ENCODE measurements around the gene BMP6.

DNA sequence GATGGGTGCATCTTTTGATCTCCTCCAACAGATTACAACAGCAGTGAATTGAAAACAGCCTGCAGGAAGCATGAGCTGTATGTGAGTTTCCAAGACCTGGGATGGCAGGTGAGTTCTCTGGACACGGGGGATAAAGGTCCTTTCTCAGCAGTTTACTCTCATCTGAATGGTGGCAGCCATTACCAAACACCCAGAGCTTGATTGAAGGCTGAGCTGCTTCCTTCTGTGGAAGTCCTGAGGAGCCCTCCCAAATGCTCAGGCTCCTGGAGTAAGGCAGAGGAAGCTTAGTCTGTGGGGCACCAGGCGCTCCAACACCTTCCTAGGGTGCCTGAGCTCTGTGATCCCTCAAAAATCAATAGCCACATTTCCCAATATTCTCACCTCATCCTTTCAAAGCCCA, 153.1 kb downstream of the BMP6 start:
- TF ChIP-seq EZH2 (IDR thresholded peaks at IDR 0.05; ENCODE audit: insufficient read depth, poor library complexity, severe bottlenecking) (no peak), EZH2phosphoT487 (IDR thresholded peaks at IDR 0.05; ENCODE audit: insufficient read depth, low read depth) (no peak)
